Spleen (tissue), 11 donors: ENCODE data around the gene TCEAL2. TPM values are rescaled to one million over a fixed set of nuclear protein-coding genes. Genes with fewer than 3 reads are reported as not detected.
"Not testable (repeated sequence)": the region's sequence is repeated elsewhere in the genome, so short reads cannot be mapped to it uniquely, and the experiment has no call there.

ENCODE experiments used
- DNase-seq: peaks from one replicate; pipeline ENCODE4 v3.0.0-alpha.2; 2020
- H3K27ac ChIP-seq, 8 donors: fragments of 200-600 bp; sonication (generic) in 7 of 8; 1 replicate in 4 of 8; 2 replicates in 4 of 8; pipeline versions ENCODE4 v1.5.0 to v1.8.0; 2016 to 2021; ENCODE audit warnings: inconsistent platforms in 4 of 8, mild to moderate bottlenecking in 4 of 8, moderate library complexity in 1 of 8
- H3K27me3 ChIP-seq, 7 donors: fragments of 200-600 bp; sonication (generic) in 6 of 7; replicated peaks in 1 of 7; 1 replicate in 4 of 7; 2 replicates in 3 of 7; pipeline versions ENCODE4 v1.5.0 to v1.8.0; 2016 to 2021; ENCODE audit warnings: inconsistent platforms in 3 of 7, mild to moderate bottlenecking in 1 of 7
- H3K36me3 ChIP-seq, 6 donors: fragments of 200-600 bp; sonication (generic) in 5 of 6; 1 replicate in 4 of 6; 2 replicates in 2 of 6; pipeline versions ENCODE4 v1.5.0 to v1.8.0; 2016 to 2021; ENCODE audit warnings: inconsistent platforms in 2 of 6
- H3K4me1 ChIP-seq, 6 donors: fragments of 200-600 bp; sonication (generic) in 5 of 6; 1 replicate in 3 of 6; 2 replicates in 3 of 6; pipeline versions ENCODE4 v1.5.0 to v1.8.0; 2016 to 2021; ENCODE audit warnings: inconsistent platforms in 3 of 6
- H3K4me3 ChIP-seq, 8 donors: fragments of 200-600 bp; sonication (generic) in 7 of 8; 1 replicate in 4 of 8; 2 replicates in 4 of 8; pipeline versions ENCODE4 v1.5.0 to v1.8.0; 2016 to 2021; ENCODE audit warnings: inconsistent platforms in 4 of 8, mild to moderate bottlenecking in 4 of 8, moderate library complexity in 2 of 8
- H3K9me3 ChIP-seq, 8 donors: fragments of 200-600 bp; sonication (generic) in 7 of 8; 1 replicate in 4 of 8; 2 replicates in 4 of 8; pipeline versions ENCODE4 v1.5.0 to v1.8.0; 2016 to 2021; ENCODE audit warnings: inconsistent platforms in 4 of 8
- CTCF ChIP-seq, 11 experiments: fragments of 200-600 bp in 7 of 11; fragments of 450-650 bp in 4 of 11; sonication (generic) in 4 of 11; IDR thresholded peaks in 8 of 11; conservative IDR thresholded peaks in 3 of 11; 1 replicate in 7 of 11; 2 replicates in 4 of 11; pipeline versions ENCODE4 v1.4.0 to v1.8.0; 2016 to 2021; ENCODE audit warnings: antibody characterized with exemption in 11 of 11, inconsistent platforms in 4 of 11, mild to moderate bottlenecking in 1 of 11
- POLR2A ChIP-seq, 3 donors: fragments of 450-650 bp; IDR thresholded peaks; one replicate each; pipeline ENCODE4 v1.5.1; 2017; ENCODE audit warnings: antibody characterized with exemption in 3 of 3, mild to moderate bottlenecking in 1 of 3
- POLR2AphosphoS5 ChIP-seq, 3 donors: sonication (generic); formaldehyde crosslinking; IDR thresholded peaks; one replicate each; pipeline ENCODE4 v1.5.1; 2017; ENCODE audit warnings: antibody characterized with exemption in 3 of 3
- WGBS, 5 donors: extraction: QIAGEN DNeasy Blood & Tissue Kit in 3 of 5; methylation state at CpG; one replicate each; pipeline versions ENCODE4 v1.1.5 to v1.1.7; 2013 to 2018; 5-methylcytosine and 5-hydroxymethylcytosine counted together
- intact Hi-C: fragments of 100-400 bp; cut with DNase I; formaldehyde crosslinking; loops from one replicate; pipeline ENCODE4 v1.15.0; 2023; ENCODE audit warnings: low total_unique reads
- polyA plus RNA-seq, 3 donors: library from polyadenylated mRNA; stranded (reverse); fragments of 200-250 nt; gene quantifications; one replicate each; pipeline ENCODE4 v1.2.1, GENCODE V29; 2013
- total RNA-seq, 7 donors: library from RNA; depleted of rRNA in 3 of 7; stranded (reverse); fragments of >200 nt in 3 of 7; fragmentation: NEBNext Ultra II Directional in 4 of 7; extraction: Animal tissue kit (Norgen Biotek cat#: 25700) in 4 of 7; gene quantifications; one replicate each; pipeline versions ENCODE4 v1.1.0 to v1.2.1, GENCODE V29; 2016 to 2021
- donor health status: healthy with polysubstance abuse.
- donor health status: DM: no; HTN: no; CAD: no; lungs with moderate emphysema.
- donor health status: DM: no; HTN: no; CAD: no.
- donor health status: Bipolar disorder and iron deficiency.
- donor health status: healthy.
- donor health status: DM: no; HTN: no; CAD: no.
- donor health status: DM: yes; HTN: yes; CAD: no.

TCEAL2 gene
- total and polyA plus RNA-seq, 10 donors = 0.39 to 5.2 (median 2.3) TPM; not detected in 1

GRCh38 chrX:102138064-102138463 lies 12.6 kb downstream of the TCEAL2 start:
- intact Hi-C loops = no loop called here
- peaks cover 0 to 21% (median 7%) of the 10 kb centered on the region in 7 donors for H3K27me3 ChIP-seq
- H3K4me1 ChIP-seq = no peaks in the 10 kb centered on the region
- H3K9me3 ChIP-seq = no peaks in the 10 kb centered on the region
- H3K36me3 ChIP-seq = no peaks in the 10 kb centered on the region
- TF ChIP-seq POLR2A (IDR thresholded peaks at IDR 0.05) = no peak
- no peak for TF ChIP-seq CTCF (IDR thresholded peaks at IDR 0.05 in 8 of 11, conservative IDR thresholded peaks at IDR 0.05 in 3 of 11)
- no peak for TF ChIP-seq POLR2AphosphoS5 (IDR thresholded peaks at IDR 0.05)
- no peak for DNase-seq
- H3K4me3 ChIP-seq = no peak overlapping the region
- no peak overlapping the region for H3K27ac ChIP-seq
- 50 to 79% (median 72%) methylated on average over 4 of the region's 4 CpGs for WGBS, 5 donors

- H3K27ac ChIP-seq, DNase-seq, H3K36me3 ChIP-seq, intact Hi-C loops, H3K9me3 ChIP-seq, H3K4me3 ChIP-seq, H3K4me1 ChIP-seq: not testable (repeated sequence)
- peaks cover 0 to 29% (median 7%) of the 10 kb centered on the region in 7 donors for H3K27me3 ChIP-seq
- 48 to 76% (median 70%) methylated on average over 16 of the region's 16 CpGs for WGBS, 5 donors
Observed at GRCh38 chrX:102140876-102141275, 15.4 kb downstream of the TCEAL2 start.

- WGBS, 5 donors = 11 to 45% (median 28%) methylated on average over 14 to 19 of the region's 19 CpGs
- DNase-seq, H3K36me3 ChIP-seq, H3K27ac ChIP-seq, H3K4me3 ChIP-seq, H3K4me1 ChIP-seq, H3K9me3 ChIP-seq, intact Hi-C loops: not testable (repeated sequence)
- H3K27me3 ChIP-seq = peaks cover 0 to 29% (median 7%) of the 10 kb centered on the region in 7 donors
Observed at GRCh38 chrX:102141631-102142030, 16.2 kb downstream of the TCEAL2 start.

- H3K27ac ChIP-seq, H3K9me3 ChIP-seq, intact Hi-C loops, DNase-seq, H3K36me3 ChIP-seq, H3K4me1 ChIP-seq, H3K4me3 ChIP-seq: not testable (repeated sequence)
- H3K27me3 ChIP-seq = peaks cover 0 to 31% (median 7%) of the 10 kb centered on the region in 7 donors
- 7 to 40% (median 28%) methylated on average over 1 to 25 of the region's 31 CpGs for WGBS, 5 donors
Observed at GRCh38 chrX:102142274-102142673, 16.8 kb downstream of the TCEAL2 start, which contains the start of gene TCEAL6. TSS of gene TCEAL6 (minus strand) at chrX:102142481.

- TF ChIP-seq CTCF (IDR thresholded peaks at IDR 0.05 in 8 of 11, conservative IDR thresholded peaks at IDR 0.05 in 3 of 11) (peak in 4 of 11 experiments; percentile 18 to 35 (median 28)), POLR2A (IDR thresholded peaks at IDR 0.05) (no peak)
- no peaks in the 10 kb centered on the region for H3K9me3 ChIP-seq
- DNase-seq = no peak
- no peaks in the 10 kb centered on the region for H3K36me3 ChIP-seq
- H3K4me1 ChIP-seq = no peaks in the 10 kb centered on the region
- H3K27me3 ChIP-seq = peaks cover 0 to 24% (median 0%) of the 10 kb centered on the region in 7 donors
- WGBS, 5 donors = 9 to 21% (median 18%) methylated on average over 10 to 11 of the region's 11 CpGs
- H3K27ac ChIP-seq = no peak overlapping the region
- peak overlapping the region in 3 of 8 donors; percentile 35 to 69 (median 49) for H3K4me3 ChIP-seq
- intact Hi-C loops = no loop called here
Observed at GRCh38 chrX:102154218-102154860, 28.9 kb downstream of the TCEAL2 start.
